ENCODE results near the gene HTR6.
A peak's percentile ranks its signal among the peaks of the same experiment; 100 is the strongest.
"Not testable (repeated sequence)": the region's sequence is repeated elsewhere in the genome, so short reads cannot be mapped to it uniquely, and the experiment has no call there.

HTR6 gene

DNA sequence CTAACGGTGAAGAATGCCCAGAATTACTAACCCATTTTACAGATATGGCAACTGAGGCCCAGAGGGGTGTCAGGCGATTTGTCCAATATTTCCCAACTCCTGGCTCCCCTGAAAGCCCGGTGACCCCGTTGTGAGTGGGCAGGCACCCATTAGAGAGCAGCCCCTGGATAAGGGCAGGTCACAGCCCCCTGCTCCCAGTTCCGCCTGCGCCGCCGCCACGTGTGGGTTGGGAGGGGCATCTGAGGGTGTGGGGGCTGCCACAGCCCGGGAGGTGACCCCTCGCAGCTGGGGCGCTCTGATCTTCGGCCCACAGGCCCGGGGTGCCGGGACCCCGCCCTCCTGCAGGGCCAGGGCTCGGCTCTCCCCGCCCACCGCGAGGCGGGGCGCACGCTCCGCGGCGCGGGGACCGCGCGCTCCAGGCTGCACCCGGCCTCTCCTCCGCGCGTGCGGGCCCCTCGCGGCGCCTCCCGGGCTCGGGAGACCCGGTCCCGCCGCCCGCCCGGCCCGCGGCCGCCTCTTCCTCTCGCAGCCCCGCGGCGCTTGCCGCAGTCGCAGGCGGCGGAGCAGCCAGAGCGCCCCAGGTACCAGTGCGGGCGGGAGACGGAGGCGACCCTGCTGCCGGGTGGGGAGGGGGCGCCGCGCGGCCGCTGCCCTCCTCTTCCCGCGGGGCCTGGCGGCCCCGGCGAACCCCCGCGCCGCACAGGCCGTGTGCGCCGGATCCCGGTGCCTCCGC, at the start of gene HTR6:
Gene HTR6 (plus strand): TSS at position 423 of the 733 bp plus-strand sequence. CDS start 879 bp downstream, outside the sequence.
- peak; percentile 68 for DNase-seq

DNA sequence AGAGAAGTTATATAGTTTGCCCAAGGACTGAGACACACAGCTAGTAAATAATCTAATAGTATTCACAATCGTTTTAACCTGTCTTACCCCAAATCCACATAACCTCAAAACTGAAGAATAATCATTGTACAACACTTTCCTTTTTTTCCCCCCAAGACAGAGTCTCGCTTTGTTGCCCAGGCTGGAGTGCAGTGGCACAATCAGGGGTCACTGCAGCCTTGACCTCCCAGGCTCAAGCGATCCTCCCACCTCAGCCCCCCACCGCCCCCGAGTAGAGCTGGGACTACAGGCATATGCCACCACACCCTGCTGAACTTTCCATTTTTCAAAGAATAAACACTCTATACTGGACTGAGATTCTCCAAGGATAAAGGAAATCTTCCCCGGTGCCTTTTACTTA, 49.2 kb upstream of the HTR6 start:
- DNase-seq, result no peak

DNA sequence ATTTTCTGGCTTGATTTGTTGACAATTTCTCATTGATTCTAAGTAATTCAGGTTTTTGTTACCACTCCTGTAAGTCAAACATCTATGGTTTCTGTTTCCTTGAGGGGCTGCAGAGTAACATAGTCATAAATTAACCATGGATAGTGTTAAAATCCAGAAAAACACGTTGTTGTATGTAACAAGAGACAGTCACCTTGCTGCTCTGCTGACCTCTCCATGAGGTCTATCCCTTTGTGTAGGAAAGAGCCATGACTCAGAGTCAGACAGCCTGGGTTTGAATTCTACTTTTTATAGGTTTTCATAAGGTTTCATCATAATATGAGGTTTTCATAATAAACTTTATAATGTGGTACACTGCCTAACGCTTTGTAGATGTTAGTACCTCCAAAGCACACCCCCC, 48.2 kb upstream of the HTR6 start:
- no peak for DNase-seq

DNA sequence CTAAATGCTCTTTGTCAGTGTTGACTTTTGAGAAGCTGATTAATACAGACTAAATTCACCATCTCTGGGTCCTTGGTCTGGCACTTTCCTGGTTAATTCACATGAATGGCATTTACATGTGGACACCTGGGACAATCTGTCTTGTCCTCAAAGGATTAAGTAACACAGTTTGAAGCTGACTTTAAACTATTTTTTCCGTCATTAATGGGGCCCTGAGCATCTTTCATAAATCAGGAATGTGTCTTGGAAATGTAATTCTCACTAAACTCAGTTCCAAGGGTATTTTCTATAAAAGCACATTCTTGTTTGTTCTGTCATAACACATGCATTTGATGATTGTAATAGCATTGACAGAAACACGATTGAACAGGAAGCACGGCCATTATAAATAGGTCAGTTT, 47.3 kb upstream of the HTR6 start:
- DNase-seq, result no peak

DNA sequence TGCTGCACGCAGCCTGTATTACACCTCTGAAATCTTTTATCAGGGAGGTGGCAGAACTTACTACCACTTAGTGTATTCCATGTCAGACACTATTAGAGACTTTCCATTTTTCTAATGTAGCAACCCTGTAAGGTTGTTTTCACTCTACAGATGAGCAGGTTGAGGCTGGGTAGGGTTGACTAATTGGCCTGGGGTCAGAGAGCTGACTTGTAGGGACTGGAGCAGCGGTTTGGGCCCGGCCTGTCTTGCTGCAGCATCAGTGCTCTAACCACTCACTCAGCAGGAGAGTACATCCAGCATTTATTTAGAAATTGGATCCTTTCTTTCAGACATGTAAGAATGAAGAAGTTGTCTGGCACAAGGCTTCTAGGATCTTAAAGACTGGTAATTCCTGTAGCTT, 46.2 kb upstream of the HTR6 start:
- DNase-seq, result no peak

DNA sequence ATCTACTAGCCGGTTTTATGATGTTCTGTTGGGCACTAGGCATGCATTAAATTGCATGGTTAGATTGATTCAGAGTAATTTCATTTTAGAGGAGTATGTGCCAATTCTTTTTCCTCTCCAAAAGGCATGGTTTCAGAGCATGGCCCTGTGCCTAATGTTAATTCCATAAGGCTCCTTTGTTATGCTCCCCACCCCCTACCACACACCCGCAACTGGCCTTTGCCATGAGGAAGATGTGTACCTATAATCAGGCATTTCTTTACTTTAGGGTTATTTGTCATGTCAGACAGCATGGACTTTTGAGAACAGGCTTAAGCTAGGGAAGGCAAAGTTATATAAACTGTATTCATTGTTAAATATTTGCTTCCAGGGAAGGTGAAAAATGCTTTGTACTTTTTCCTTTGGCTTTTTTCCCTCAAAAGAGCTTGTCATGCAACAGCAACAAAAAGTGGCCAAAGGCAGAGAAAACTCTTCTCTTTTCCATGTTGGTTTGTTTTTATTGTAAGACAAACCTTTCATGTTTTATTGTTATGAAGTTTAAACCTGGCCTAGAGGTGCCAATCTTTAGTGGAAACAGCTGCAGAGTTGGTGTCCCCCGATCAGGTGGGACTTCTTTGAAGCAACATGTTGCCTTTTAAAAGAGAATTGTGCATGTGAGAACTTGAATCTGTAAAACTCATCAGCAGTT, 44.8 kb upstream of the HTR6 start:
- no peak for DNase-seq

DNA sequence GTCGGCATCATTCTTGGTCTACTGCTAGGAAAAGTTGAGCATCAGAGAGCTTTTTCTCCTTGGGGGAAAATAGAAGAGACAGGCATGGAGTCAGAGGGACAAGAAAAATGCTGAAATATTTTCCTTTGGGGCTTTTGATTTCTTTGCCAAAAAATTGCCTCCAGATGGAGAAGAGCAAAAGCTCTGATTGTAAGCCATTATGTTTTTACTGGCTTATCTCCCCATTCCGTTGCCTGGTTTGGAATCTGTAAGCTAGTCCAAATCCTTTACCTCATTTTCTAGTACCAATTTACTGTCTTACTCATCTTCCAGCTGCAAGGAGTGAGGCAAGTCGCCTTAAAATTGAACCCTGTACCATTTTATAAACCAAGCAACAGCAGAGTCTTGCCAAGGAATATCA, 43.9 kb upstream of the HTR6 start:
- no peak for DNase-seq

DNA sequence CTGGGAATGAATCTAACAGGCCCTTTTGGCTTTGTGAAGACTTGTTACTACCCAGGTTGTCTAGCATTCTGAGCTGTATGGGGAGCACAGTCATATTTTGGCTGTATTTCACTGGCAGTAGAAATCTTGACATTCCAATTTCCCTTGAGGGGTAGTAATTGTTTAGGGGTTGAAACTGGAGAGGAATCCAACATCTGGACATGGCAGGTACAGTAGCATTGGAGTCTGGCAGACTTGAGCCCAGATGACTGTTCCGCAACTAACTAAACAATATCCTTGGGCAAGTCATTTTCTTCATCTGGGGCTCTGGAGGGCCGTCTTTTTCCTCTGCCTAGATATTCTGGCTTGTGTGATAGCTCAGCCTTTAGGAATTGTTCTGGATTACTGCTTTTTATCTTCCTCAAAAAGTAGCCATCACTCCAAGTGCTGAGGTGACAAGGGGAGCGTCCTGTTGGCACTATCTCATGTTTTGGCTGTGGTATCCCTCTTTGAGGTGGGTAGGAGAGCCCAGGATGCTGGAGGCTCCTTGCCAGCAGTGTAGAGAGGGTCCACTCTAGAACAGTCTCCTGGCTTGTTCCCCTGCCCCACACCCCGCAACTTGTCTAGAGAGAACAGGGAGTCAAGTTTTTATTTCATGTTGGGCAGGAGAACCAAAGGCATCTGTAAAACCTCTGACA, 43.3 kb upstream of the HTR6 start:
- no peak for DNase-seq

DNA sequence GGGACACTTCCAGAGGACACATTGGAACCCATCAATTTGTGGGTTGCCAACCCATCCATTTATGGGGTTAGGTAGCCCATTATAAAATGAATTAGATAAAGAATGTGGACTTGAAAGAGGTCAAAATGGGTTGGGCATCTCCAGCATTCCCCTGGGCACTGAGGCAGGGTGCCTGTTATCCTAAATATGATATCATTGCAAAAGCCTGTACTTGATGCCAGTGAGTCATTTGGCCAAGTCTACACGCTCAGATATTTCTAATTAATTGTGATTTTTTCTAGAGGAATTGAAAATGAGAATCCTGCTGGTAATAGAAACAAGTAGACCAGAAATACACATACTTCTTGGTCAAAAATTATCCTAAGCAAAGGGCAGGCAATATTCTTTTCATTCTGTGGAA, 42.5 kb upstream of the HTR6 start:
- DNase-seq, result no peak

DNA sequence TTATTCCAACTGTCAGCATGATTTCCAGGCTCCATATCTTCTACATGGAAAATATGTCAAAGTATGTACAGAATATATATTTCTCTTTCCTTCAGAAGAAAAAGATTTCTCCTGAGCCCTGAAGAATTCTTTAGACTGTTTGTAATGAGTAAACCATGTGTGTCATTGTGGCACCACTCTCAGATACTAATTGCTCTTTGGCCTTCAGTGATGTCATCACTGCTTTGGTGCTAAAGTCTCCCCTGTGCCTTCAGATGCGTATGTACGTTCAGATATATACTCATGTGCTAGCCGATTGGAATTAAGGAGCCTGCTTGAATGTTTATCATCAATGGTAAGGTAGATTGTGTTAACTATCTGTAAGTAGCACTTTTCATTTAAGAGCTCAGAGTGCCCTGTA, 41.2 kb upstream of the HTR6 start:
- DNase-seq, result no peak

DNA sequence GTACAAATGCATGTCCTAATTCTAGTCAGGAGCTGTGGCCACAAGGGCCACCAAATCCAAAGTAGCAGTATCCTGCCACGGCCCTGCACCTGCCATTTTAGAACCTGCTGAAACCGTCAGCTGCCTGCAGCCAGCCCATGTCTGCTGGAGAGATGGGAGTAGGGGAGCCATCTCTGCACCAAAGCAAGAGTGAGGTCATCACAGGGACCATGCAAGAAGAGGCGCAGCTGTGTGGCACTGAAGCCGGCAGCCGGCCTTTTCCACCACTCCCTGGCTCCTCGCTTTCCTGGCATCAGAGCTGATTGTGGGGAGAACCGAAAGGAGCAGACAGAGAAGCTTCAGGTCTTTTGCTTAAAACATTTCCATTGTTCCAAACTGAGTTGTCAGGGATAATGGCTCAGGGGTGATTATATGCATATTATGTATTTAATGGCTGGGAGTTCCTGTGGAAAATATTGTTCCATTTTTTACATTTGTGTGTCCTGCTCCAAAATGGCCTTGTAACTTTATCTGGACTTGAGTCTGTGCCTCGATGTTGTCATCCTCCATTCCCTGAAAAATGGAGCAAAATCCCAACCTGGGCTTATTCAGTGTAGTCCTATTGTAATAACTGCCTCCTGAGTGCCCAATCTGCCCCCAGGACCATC, 39.3 kb upstream of the HTR6 start:
- DNase-seq, result no peak

DNA sequence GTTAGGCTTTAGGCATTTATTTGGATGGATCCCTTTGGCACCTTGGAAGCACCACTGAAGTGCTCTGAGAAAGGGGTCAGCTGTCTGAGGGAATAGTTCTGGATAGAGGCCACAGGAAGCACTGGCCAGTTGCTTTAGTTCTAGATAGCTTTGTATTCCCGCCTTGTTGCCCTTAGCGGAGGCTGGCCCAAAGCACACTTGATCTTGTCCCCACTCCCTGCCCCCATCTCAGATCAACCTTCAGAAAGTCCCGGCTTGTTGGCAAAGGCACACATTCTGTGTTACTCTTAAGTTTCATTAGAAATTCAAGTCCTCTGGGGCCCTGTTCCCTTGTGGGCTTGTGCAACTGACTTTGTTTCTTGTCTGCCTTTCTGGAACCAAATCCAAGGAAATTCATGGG, 35.8 kb upstream of the HTR6 start:
- DNase-seq, result no peak

DNA sequence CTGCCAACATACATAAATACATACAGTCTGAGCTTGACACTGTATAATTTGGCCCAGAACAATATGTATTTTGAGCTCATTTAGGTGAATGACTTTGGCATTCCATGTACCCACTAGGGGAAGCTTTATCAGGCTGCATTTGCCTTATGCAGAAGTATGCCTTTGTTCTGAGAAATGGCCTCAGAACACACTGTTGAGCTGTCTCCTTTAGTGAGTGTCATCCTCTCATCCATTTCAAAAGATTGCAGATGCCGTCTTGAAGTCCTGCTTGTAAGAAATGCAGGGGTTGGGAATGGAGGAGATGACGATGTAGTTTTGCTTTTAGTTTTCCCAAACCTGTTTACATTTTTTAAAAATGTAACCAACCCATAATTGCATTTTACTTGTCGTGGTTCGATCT, 35.3 kb upstream of the HTR6 start:
- no peak for DNase-seq

DNA sequence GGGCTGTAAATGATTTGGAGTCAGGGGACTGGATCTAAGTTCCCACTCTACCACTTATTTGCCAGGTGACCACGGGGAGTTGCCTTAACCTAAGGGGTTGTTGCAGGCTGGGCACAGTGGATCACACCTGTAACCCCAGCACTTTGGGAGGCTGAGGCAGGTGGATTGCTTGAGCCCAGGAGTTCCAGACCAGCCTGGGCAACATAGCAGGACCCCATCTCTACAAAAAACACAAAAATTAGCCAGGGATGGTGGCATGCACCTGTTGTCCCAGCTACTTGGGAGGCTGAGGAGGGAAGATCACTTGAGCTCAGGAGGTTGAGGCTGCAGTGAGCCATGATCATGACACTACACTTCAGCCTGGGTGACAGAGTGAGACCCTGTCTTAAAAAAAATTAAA, 34.5 kb upstream of the HTR6 start:
- not testable (repeated sequence) for DNase-seq

DNA sequence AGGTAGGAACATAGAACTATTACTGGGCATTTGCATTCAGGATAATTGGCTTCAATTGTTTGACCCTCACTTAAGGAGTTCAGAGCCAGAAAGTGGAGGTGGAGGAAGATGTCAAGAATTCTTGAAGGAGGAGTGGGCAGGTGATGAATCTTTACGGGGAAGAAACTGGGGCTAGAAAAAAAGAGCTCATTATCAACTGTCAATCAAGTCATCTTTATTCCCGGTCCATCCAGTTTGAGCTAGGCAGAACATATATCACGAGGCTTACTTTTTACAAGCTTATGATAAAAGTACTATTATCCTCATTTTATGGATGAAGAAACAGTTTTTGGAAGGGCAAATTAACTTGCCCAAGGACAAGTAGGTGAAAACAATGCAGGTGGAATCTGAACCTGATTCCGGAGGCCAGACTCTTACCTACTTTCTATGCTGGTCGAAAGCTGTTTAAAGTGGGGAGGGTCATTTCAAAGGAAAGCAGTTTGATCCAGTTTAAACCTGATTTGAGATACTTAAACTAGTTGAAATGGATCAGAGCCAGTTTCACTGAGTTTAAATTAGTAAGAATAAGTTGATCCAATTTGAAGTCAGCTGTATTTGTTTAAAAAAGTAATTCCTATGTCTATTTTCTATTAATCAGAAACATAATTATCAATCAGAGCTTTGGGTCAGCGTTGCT, 33.8 kb upstream of the HTR6 start:
- no peak for DNase-seq

DNA sequence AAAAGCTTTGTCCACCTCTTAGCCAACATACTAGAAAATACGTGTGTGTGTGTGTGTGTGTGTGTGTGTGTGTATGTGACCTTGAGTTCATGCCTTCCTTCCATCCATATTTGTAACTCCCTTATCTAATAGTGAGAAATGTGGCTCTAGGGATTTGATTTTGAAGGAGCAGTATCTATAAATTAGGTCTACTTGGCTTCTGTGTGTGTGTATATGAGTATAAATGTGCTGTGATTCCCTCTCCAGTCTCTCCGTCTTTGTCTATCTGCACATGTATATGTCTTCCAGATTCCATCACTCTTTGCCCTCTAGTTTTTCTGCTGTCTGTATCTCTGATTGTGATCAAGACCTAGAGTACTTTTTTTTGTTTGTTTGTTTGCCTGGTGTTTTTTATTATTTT, 32.5 kb upstream of the HTR6 start:
- DNase-seq, result no peak

DNA sequence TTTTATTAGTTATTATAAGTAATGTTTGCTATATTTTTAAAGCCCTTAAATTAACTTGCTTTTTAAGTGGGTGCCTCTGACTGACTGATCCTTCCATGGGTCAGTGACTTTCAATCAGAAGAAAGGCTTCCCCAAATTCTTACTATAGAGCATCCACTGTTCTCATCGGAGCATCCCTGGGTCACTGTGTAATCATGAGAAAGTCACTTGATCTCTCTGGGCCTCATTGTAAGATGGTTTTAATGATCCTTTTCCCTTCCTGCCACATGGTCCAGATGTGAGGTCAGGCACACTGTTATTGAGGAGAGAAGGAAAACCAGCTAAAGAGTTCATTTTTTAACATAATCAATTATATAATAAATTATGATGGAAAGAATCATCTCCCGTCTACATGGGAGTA, 31.6 kb upstream of the HTR6 start:
- no peak for DNase-seq

DNA sequence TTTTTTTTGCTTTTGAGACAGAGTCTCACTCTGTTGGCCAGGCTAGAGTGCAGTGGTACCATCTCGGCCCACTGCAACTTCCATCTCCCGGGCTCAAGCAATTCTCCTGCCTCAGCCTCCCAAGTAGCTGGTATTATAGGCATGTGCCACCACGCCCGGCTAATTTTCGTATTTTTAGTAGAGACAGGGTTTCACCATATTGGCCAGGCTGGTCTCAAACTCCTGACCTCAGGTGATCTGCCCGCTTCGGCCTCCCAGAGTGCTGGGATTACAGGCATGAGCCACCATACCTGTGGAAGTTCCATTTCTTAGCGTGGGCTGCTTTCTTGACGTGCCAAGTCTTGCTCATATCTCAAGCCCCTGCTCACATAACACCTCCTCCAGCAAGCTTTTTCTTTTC, 29.6 kb upstream of the HTR6 start:
- not testable (repeated sequence) for DNase-seq

DNA sequence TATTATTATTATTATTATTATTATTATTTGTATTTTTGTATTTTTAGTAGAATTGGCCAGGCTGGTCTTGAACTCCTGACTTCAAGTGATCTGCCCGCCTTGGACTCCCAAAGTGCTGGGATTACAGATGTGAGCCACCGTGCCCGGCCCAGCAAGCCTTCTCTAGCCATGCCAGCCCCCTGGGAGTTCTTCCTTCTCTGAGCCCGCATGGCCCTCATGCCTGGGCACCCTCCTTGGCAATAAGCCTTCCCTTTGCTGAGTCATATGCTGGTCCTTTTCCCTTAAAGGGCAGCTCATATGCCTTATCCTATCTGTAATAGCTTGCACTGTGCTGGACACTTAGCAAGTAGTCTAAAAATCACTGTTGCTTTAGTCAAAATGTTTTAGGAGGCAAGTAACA, 29.0 kb upstream of the HTR6 start:
- no peak for DNase-seq

DNA sequence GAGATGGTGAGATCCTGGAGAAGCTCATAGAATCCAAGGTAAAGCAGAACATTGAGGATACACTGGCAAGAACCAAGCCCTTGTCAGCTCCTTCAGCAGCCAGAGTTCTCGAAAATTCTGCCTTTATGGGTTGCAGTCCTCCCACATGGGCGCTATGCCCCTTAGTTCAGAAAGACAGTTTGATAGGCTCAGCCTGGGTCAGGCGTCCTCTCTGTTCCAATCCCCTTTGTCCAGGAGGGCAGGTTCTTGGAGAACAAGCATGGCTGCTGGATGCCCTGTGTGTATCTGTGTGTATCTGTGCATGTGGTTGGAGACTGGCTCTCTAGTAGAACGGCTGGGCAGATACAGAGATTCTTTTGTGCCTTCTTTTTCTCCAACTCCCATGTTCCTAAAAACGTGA, 28.6 kb upstream of the HTR6 start:
- no peak for DNase-seq

DNA sequence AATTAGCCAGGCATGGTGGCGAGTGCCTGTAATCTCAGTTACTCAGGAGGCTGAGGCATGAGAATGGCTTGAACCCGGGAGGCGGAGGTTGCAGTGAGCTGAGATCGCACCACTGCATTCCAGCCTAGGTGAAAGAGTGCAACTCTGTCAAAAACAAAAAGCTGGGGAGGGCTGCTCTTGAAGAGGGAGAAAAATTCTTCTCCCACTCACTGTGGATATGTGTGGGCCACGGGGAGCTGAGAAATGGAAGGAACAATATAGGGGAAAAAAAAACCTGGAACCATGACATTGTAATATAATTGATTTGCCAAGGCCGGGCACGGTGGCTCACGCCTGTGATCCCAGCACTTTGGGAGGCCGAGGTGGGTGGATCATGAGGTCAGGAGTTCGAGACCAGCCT, 27.9 kb upstream of the HTR6 start:
- not testable (repeated sequence) for DNase-seq

DNA sequence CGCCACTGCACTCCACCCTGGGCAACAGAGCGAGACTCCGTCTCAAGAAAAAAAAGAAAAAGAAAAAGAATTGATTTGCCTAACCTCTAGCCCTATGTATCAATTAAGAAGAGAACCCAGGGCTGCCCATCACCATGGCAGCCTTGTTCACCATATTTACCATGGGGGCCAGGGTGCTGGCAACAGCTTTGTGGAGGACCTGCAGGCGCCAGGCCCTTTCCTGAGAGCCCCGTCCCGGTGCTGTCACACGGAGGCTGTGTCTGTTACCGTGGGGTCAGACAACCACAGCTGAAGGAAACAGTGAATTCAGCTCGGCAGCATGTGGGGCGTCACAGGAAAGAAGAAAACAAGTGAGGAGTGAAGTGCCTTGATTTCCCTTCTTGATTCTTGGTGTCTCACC, 27.1 kb upstream of the HTR6 start:
- DNase-seq, result no peak

DNA sequence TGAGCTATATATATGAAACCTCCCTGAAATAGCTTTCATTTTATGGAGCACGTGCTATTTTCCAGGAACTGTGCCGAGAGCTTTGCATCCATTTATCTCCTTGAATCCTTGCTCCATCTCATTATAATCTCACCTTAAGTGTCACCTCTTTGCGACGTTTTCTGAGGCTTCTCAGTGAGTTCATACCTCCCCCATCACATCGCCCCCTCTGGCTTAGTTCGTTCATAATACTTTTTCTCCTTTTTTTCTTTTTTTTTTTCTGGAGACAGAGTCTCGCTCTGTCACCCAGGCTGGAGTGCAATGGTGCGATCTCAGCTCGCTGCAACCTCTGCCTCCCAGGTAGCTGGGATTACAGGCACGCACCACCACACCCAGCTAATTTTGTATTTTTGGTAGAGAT, 25.4 kb upstream of the HTR6 start:
- DNase-seq, result not testable (repeated sequence)
